IPS-NIHi11 (cell line): ENCODE data around the gene KIF1A.

Experiments used
- DNase-seq: peaks from one replicate; pipeline ENCODE4 v3.0.0; 2012; ENCODE audit warnings: mixed read lengths, low spot score

The KIF1A gene, protein sequence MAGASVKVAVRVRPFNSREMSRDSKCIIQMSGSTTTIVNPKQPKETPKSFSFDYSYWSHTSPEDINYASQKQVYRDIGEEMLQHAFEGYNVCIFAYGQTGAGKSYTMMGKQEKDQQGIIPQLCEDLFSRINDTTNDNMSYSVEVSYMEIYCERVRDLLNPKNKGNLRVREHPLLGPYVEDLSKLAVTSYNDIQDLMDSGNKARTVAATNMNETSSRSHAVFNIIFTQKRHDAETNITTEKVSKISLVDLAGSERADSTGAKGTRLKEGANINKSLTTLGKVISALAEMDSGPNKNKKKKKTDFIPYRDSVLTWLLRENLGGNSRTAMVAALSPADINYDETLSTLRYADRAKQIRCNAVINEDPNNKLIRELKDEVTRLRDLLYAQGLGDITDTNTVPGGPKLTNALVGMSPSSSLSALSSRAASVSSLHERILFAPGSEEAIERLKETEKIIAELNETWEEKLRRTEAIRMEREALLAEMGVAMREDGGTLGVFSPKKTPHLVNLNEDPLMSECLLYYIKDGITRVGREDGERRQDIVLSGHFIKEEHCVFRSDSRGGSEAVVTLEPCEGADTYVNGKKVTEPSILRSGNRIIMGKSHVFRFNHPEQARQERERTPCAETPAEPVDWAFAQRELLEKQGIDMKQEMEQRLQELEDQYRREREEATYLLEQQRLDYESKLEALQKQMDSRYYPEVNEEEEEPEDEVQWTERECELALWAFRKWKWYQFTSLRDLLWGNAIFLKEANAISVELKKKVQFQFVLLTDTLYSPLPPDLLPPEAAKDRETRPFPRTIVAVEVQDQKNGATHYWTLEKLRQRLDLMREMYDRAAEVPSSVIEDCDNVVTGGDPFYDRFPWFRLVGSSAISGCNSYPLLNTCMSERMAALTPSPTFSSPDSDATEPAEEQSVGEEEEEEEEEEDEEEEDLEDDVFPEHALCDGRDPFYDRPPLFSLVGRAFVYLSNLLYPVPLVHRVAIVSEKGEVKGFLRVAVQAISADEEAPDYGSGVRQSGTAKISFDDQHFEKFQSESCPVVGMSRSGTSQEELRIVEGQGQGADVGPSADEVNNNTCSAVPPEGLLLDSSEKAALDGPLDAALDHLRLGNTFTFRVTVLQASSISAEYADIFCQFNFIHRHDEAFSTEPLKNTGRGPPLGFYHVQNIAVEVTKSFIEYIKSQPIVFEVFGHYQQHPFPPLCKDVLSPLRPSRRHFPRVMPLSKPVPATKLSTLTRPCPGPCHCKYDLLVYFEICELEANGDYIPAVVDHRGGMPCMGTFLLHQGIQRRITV (N-terminal part only)

DNA sequence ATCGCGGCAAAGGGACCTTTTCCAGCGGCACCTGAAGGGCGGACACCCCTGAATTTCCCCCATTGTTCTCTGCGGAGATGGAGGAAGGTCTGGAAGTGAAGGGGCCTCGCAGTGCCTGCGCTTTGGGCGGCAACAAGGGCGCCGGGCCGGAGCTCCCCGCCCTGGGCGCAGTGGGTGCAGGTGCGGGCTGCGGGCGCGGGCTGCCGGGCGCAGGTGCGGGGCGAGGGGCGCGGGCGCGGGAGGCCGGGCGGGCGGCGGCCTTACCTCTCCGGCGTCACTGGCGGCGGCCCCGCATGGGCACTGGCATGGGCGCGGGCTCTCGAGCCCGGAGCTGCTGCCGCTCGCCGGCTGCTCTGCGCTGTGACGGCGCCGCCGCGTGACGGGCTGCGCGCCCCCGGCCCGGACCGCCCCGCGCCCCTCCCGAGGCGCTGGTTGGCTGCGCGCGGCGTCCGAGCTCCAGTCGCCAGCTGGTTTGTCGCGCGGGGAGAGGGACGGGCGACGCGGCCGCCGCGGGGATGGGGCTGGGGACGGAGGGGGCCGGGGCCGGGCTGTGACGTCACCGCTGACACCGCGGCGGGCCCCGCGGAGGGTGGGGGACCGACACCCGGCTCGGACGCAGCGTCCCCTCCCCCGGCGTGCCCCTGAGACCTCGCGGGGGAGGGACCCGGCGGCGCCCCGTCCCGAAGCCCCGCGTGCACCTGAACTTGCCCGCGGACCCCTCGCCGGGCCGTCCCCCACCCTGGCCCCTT lies at the start of gene KIF1A:
Gene KIF1A (minus strand): TSS at position 362 of the 749 bp plus-strand sequence. CDS start 22,467 bp downstream, outside the sequence.
- peak; percentile 88 for DNase-seq

DNA sequence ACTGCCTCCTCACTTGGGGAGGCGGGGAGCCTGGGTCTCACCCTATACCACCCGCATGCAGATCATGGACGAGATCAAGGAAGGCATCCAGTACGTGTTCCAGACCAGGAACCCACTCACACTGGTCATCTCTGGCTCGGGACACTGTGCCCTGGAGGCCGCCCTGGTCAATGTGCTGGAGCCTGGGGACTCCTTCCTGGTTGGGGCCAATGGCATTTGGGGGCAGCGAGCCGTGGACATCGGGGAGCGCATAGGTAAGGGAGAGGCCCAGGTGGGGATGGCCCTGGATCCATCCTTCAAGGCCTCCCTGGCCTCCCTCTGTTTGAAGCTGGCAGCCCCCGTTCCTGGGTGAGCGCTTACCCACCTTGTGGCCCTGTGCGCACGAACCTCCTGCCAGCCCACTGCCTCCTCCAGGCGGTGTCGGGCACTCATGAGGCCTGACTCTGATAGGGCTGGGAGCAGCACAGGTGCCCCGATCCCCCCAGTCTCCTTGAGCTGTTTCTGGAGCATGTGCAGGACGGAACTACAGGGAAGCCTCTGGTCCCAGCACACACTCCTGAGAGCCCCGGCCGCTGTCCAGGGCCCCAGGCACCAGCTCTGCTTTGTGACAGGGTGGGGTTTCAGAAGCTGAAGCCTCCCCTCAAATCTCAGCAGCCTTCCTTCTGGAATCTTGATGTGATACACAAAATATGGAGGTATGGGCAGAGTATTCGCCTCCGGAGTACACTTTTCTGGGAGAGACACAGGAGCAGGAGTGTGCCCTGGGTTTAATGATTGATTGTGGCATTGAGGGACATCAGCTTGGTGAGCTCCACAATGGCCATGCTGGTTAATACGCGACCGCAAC lies 49.3 kb upstream of the KIF1A start:
- no peak for DNase-seq

DNA sequence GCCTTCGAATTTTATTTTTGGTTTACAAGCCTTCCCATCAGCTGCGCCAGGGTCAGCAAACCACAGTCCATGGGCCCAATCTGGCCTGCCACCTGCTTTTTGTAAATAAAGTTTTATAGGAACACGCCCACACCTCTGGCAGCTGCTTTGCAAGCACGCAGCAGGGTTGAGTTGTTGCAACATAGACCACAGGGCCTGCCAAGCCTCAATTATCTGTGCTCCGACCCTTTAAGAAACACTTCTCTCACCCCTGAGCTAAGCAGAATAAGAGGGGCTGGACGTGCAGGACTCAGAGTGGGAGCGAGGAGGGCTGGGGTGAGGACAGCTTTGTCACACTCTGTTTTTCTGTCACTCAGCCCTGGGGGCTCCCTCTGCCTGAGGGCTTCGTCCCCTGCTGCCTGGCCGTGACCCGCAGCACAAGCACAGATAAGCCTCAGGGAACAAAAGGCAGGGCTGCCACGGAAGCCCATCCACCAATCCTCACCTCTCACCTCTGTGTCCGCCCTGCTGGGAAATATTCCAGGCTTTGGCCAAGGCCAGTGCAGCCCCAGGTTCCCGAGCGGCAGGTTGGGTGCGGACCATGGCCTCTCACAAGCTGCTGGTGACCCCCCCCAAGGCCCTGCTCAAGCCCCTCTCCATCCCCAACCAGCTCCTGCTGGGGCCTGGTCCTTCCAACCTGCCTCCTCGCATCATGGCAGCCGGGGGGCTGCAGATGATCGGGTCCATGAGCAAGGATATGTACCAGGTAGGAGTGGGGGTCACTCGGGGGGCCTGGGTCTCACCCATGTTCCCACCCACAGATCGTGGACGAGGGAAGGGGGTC lies 48.5 kb upstream of the KIF1A start, which contains the start of gene AGXT:
Gene AGXT (plus strand): TSS at position 539 of the 823 bp plus-strand sequence. CDS start 42 bp downstream, at position 581.
- no peak for DNase-seq

DNA sequence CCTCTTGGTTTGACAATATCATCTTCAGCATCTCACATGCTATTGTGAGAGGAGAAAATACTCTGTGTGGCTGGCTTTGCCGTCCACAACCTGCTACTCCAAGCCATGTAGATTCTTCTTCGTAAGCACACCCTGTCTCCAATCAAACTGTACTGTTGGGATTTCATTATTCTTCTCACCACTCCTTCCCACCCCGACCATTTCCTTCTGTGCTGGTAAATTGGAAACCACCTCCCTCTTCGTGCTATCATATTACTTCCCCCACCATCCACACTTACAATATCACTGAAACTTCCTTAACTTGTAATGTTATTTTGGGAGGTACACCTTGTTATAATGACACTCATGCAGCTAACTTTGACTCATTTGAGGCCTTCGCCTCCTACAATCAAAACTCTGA lies 45.4 kb upstream of the KIF1A start:
- no peak for DNase-seq

DNA sequence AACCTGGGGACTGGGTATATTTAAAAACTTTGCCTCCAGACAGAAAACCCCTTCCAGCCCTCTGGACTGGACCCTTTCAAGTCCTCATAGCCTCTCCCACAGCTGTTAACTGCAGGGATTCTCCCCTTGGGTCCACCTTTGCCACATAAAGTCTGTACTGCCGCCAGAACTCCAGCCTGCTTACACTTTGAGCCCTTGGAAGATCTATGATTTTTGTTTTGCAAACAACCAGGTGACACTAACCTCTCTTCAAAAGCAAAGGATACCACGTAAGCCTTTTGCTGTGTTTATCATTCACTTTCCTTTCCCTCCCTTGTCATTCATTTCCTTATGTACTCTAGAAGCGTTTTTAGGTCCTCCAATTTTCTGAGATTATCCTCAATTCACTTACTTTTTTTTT lies 44.5 kb upstream of the KIF1A start:
- DNase-seq: no peak

DNA sequence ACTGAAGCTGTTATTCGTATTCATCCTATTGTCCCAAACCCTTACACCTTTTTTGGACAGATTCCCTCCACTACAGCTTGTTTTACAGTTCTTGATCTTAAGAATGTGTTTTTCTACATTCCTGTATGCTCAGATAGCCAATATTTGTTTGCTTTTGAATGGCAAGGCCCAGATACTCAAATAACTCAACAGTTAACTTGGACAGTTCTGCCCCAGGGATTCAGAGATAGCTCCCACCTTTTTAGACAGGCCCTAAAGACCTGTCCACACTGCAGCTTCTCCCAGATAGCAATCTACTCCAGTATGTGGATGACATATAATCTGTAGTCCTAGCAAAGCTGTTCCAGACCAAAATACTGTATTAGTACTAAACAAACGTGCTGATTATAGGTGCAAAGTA lies 41.5 kb upstream of the KIF1A start:
- DNase-seq: no peak

DNA sequence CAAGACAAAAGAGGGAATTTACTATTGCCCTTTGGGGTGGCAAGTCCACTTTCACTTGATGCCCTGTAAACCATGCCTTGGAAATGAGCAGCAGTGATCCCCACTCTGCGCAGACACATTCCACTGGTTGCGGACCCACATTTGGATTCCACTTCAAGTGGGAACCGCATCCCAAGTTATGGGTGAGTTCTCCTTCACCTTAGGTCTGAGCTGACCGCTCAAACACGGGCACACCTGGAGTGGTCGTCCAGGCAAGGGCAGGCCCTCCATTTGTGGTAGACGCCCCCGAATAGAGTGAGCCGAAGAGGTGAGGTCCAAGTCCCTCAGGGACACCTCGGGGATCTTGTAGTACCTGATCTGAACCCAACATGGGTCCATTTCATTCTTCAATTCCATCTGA lies 38.9 kb upstream of the KIF1A start:
- DNase-seq: no peak

DNA sequence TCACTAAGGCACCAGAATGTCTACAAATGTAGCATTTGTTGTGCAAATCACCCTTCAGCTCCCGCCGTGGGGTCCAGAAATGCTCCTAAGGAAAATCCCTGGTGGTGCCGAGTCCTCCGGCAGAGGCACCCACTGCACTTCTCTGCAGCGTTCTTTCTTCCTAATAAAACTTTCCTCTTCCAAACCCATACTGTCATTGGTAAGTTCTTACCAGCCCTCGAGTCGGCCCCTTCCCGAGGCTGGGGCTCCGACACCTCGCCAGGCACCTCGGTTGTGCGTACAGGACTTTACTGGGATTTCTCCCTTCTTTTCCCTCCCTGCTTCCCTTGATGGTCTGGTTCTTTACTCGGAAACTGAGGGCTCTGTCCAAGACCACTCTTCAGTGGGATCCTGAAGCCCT lies 38.3 kb upstream of the KIF1A start:
- no peak for DNase-seq

DNA sequence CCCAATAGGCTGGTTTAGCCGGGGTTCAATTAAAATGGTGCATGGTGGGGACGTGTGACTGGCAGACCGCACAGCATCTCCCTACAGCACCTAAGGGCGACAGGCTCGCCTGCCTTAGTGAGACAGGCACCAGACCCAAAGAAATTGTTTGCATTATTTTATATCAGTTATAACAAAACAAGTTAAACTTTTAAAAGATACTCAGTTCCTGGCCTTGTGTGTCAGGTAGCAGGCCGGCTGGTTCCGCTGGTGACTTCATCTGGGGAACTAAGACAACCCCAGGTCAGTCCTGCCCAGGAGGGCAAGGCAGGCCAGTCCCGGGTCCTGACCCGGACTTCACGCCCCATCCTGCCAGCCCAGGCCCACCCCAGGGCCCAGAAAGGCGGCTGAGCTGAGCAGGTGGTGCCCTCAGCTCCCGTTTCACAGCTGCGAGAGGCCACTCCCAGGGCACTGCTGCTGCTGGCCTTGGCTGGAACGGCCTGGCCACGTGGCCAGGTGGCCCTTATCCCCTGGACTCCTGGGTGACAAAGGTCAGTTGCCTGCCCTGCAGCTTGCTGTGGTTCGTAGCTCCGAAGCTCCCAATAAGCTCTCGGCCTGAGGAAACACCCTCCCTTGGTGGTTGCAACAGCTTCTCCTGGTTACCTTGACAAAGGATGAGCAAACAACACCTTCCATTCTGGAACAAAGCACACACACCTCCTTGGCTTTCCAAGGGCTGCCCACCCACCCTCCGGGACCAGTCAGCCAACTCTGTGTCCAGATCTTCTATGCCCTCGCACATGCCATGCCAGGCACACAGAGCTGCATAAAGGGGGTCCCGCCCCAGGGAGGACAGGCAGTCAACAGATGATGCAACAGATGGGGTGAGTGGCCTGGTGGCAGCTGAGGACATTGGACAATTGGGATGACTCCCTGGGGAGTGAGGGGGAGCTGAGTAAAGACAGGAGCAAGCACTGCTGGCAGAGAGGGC lies 37.3 kb upstream of the KIF1A start:
- no peak for DNase-seq

DNA sequence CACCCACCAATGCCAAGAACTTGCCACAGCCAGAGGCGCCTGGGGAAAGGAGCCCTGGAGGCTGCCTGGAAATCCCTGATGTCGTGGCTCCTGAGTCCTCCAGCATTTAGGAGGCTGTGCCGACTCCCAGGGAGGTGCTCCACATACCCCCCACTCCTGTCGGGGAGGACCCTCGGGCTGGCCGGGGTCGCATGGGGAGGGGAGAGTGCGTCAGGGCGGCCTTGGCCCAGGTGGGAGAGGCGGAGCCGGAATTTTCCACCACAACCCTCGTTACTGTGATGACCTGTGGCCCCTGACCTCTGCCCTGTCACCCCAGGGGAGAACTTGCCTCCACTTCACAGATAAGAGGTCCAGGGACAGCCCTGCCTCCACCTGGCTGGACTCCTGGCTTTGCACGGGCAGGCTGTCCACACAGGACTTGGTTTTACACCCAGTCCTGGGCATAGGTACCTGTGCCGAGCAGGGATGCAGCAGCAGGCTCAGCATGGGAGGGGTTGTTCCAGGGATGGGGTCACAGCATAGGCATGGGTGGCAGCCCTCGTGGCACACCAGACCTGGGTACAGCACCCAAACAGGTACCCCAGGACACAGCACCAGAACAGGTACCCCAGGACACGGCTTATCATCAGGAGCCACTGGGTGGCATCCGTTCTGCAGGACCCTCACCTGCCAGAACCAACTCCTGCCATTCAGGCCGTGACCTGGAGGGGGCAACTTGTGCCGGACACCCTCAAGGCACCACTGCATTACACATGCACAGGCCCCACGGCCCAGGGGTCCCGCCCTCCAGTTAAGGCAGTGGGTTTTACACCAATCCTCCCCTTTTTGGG lies 36.3 kb upstream of the KIF1A start:
- peak; percentile 81 for DNase-seq

DNA sequence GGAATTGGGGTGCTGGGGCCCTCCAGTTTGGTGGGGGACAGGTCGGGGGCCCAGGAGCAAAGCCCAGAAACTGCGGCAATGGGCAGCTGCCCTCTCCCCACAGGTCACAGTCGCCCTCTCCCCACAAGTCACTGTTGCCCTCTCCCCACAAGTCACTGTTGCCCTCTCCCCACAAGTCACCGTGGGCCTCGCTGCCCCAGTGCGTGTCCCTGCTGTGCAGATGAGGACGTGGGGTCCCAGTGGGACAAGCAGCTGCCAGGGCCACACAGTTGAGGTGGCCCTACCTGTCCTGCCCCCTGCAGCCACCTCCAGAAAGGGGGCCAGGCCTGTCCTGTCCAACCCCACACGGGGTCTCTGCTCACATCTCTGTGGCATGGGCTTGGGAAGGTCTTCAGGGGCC lies 35.7 kb upstream of the KIF1A start:
- DNase-seq: no peak

DNA sequence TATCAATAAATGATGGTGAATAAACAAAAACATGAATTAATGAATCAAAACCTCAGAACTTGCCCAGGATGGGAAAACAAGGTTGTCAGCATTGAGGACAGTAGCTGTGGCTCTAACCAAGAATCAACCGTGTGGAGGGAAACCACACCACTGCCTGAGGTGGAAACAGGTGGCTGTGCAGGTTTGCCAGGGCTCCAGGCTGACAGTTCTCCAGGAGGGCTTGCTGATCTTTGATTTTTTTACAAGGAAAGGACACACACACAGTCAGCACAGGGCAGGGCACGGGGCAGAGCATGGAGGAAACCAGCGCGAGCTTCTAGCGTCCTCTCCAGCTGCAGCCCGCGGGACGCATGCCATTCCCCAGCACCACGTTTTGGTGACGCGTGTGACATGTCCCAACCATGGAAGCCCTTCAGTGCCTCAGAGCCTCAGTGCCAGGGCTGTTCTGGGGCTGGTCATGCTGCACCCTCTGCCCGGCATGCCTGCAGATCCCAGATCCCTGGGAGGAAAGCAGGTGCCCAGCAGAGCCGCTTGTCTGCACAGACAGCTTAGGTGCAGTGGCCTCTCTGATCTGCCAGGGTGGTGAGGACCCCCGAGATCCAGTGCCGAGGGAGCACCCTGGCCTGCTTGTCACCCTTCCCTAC lies 32.8 kb upstream of the KIF1A start:
- no peak for DNase-seq

DNA sequence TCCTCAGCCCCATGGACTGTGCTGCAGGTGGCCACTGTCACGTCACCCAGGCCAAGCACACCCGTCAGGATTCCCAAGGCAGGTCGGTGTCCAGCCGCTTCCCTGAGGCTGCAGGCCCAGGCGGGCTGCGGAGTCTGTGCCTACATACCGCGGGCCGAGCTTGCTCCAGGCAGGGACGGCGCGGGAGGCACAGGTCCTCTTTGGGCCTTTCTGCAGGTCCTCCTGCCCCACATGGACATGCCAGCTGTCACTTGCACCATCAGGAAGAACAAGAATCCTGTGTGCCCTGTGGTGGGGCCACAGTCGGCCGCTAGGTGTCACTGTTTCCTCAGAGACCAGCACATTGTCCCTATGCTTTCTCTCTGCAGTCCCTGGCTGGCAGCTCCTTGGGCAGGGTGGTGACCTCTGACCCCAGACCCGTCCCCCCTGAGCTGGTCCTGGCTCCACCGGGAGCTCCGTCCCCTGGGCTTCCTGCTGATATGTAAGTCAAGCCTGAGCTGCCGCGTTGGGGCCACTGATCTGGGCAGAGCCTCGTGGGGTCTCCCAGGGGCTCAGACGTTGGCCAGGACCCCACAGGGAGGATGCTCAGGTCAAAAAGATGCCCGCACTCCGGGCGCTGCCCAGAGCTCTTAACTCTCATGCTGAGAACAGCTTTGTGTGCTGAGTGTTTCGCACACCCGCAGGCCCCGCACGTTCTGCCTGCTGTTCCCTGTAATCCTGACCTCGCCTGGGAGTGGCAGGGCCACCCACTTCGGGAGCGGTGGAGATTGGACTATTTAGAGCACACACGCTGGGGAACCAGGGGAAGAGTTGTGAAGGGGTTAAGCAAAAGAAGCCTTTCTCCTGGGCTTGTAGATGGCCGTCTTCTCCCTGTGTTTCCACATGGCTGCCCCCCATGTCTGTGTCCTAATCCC lies 31.3 kb upstream of the KIF1A start:
- peak; percentile 93 for DNase-seq

DNA sequence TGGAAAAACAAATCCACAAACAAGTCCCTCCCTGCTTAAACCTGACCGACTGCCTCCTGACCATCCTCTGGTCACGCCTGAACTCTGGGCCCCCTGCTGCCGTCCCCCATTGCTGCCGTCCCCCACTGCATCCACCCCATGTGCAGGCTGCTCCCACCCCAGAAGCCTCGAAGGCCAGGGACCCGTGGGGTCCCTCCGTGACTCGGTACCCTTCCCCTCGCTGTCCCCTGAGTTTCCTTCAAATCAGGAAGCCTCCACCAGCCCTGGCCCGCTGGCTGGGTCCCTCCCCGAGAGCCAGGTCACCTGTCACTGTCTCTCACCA lies 30.7 kb upstream of the KIF1A start:
- no peak for DNase-seq

DNA sequence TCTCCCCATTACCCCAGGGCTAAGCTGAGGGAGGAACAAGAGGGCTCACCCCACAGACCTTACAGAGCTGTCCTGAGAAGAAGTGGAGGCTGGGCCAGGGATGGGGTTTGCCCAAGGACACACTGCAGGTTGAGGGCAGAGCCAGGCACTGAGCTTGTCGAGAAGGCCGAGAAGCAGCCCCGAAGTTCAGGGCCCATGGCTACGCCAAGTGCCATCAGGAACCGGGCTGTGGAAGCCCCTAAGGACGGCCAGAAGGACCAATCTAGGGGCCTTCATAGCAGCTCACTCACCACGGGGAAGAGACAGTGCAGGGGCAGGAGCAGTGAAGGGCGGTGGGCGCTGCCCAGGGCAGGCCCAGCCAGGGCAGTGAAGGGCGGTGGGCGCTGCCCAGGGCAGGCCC lies 30.0 kb upstream of the KIF1A start:
- no peak for DNase-seq
